Mesothelial cell of epicardium (in vitro differentiated cells): ENCODE data around the gene IFFO2. TPM values are rescaled to one million over a fixed set of nuclear protein-coding genes. Genes with fewer than 3 reads are reported as not detected.
A peak's percentile ranks its signal among the peaks of the same experiment; 100 is the strongest.

Experiments
- DNase-seq, 2 experiments: peaks; one replicate each; pipeline ENCODE4 v3.0.0; 2021; ENCODE audit warnings: low spot score in 2 of 2; ENCODE audit not compliant: unreplicated experiment in 2 of 2
- H3K27ac Mint-ChIP-seq: 2 replicates; pipeline ENCODE4 v1.8.0; 2021; ENCODE audit warnings: mixed read lengths
- H3K27me3 Mint-ChIP-seq: 2 replicates; pipeline ENCODE4 v1.8.0; 2021; ENCODE audit warnings: low read depth, mixed read lengths
- H3K36me3 Mint-ChIP-seq: 2 replicates; pipeline ENCODE4 v1.8.0; 2021; ENCODE audit warnings: mixed read lengths
- H3K4me1 Mint-ChIP-seq: 2 replicates; pipeline ENCODE4 v1.8.0; 2021; ENCODE audit warnings: mixed read lengths
- H3K4me3 Mint-ChIP-seq: 2 replicates; pipeline ENCODE4 v1.8.0; 2021; ENCODE audit warnings: mild to moderate bottlenecking, moderate library complexity, mixed read lengths
- H3K9me3 Mint-ChIP-seq: 2 replicates; pipeline ENCODE4 v1.8.0; 2021; ENCODE audit warnings: mixed read lengths
- CTCF ChIP-seq: fragments of 200-600 bp; sonication (generic); IDR thresholded peaks from one replicate; pipeline ENCODE4 v1.5.0; 2021; ENCODE audit warnings: antibody characterized with exemption; ENCODE audit not compliant: unreplicated experiment
- total RNA-seq: library from RNA; stranded (reverse); gene quantifications from 3 replicates; pipeline ENCODE4 v1.2.1, GENCODE V29; 2021

Gene IFFO2
- total RNA-seq, 1 donor from 2014 or later = 9.1 TPM

- H3K4me1 Mint-ChIP-seq = peaks cover 71% of the 10 kb centered on the region
- peak overlapping the region; percentile 13 for H3K4me3 Mint-ChIP-seq
- no peak for TF ChIP-seq CTCF
- H3K36me3 Mint-ChIP-seq = no peaks in the 10 kb centered on the region
- peak overlapping the region; percentile 82 for H3K27ac Mint-ChIP-seq
- no peak for DNase-seq
- no peaks in the 10 kb centered on the region for H3K9me3 Mint-ChIP-seq
- H3K27me3 Mint-ChIP-seq = no peaks in the 10 kb centered on the region
These were observed 11.7 kb downstream of the IFFO2 start for GRCh38 chr1:18944810-18945209.

DNA sequence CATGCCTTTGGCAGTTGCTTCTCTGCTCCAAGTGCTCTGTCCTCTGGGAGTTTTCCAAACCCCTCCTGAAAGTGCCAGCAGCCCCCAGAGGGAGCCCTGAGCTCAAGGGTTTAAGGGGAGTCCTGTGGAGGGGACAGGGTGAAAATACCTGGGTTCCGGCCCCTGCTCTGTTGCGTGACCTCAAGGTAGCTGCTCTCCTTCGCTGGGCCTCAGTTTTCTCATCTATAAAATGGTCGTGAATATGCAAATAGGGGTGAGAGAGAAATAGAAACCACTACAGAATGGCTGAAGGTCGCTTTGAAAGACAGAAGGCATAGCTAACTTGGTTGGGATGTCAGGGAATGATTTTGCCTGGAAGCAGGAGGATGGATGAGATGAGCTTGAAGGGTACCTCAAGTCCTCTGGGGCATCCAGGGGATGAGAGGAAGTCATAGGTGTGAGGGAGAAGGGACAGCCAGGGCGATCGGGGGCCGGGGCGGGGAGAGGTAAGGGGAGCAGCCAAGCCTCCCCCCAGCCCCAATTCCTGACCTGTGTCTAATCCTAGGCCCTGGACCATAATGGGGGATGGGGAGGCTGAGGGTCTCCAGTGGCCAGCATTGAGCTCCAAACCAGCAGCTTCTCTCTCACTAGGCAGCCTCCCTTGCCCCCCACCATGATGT is 12.4 kb downstream of the IFFO2 start:
- Mint-ChIP-seq H3K36me3 (no peaks in the 10 kb centered on the region), H3K27me3 (no peaks in the 10 kb centered on the region), H3K4me3 (no peak overlapping the region), H3K27ac (peak overlapping the region; percentile 43), H3K4me1 (peaks cover 64% of the 10 kb centered on the region), H3K9me3 (no peaks in the 10 kb centered on the region)
- no peak for TF ChIP-seq CTCF
- DNase-seq = no peak

DNA sequence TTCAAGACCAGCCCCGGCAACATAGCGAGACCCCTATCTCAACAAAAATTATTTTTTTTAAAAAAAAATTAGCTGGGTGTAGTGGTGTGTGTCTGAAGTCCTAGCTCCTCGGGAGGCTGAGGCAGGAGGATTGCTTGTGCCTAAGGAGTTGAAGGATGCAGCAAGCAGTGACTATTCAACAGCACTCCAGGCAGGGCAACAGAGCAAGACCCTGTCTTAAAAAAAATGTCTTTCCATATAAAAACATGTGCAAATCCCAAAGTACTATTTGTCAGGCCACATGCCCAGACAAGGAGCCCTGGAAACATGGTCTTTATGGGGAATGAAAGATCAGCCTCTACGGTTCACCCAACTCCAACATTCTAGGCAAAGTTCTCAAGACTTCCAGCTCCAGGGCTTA is 13.3 kb downstream of the IFFO2 start:
- H3K36me3 Mint-ChIP-seq = no peaks in the 10 kb centered on the region
- no peak for TF ChIP-seq CTCF
- H3K4me3 Mint-ChIP-seq = no peak overlapping the region
- H3K9me3 Mint-ChIP-seq = no peaks in the 10 kb centered on the region
- no peak overlapping the region for H3K27ac Mint-ChIP-seq
- DNase-seq = no peak
- H3K4me1 Mint-ChIP-seq = peaks cover 57% of the 10 kb centered on the region
- H3K27me3 Mint-ChIP-seq = no peaks in the 10 kb centered on the region

- no peak overlapping the region for H3K4me3 Mint-ChIP-seq
- H3K36me3 Mint-ChIP-seq = no peaks in the 10 kb centered on the region
- no peak overlapping the region for H3K27ac Mint-ChIP-seq
- TF ChIP-seq CTCF = no peak
- H3K27me3 Mint-ChIP-seq = no peaks in the 10 kb centered on the region
- no peak for DNase-seq
- no peaks in the 10 kb centered on the region for H3K9me3 Mint-ChIP-seq
- peaks cover 53% of the 10 kb centered on the region for H3K4me1 Mint-ChIP-seq
These were observed 14.1 kb downstream of the IFFO2 start for GRCh38 chr1:18942340-18942739.

GRCh38 chr1:18941221-18942141 is 15.0 kb downstream of the IFFO2 start:
- Mint-ChIP-seq H3K4me1 (peaks cover 54% of the 10 kb centered on the region), H3K36me3 (no peaks in the 10 kb centered on the region), H3K9me3 (no peaks in the 10 kb centered on the region), H3K4me3 (no peak overlapping the region), H3K27ac (peak overlapping the region; percentile 77), H3K27me3 (no peaks in the 10 kb centered on the region)
- TF ChIP-seq CTCF = no peak
- DNase-seq = no peak
